Suprapubic skin (tissue), 3 donors: Measurements from ENCODE around the gene CACNA1A.

Source experiments
- CTCF ChIP-seq, 2 donors: fragments of 200-600 bp in 1 of 2; fragments of 450-650 bp in 1 of 2; sonication (generic) in 1 of 2; IDR thresholded peaks; one replicate each; pipeline ENCODE4 v1.5.1; 2016 to 2019; ENCODE audit warnings: antibody characterized with exemption in 2 of 2, mild to moderate bottlenecking in 1 of 2, moderate library complexity in 1 of 2
- POLR2AphosphoS5 ChIP-seq, 3 donors: sonication (generic); formaldehyde crosslinking; IDR thresholded peaks; one replicate each; pipeline ENCODE4 v1.6.1; 2017; ENCODE audit warnings: antibody characterized with exemption in 3 of 3

- TF ChIP-seq CTCF (IDR thresholded peaks at IDR 0.05) (no peak), POLR2AphosphoS5 (IDR thresholded peaks at IDR 0.05) (no peak)
These were observed 156.2 kb downstream of the CACNA1A start for GRCh38 chr19:13350072-13350471.
